Activated T-helper 9 cell treated with anti-CD3 and anti-CD28 coated beads, Interleukin-2, amount 50 U/mL, for 16 hours (primary cell): ENCODE data around the gene TMEM131.

Experiments
- DNase-seq: peaks from one replicate; pipeline ENCODE4 v3.0.0-alpha.2; 2020; ENCODE audit warnings: low read depth

The TMEM131 gene

DNA sequence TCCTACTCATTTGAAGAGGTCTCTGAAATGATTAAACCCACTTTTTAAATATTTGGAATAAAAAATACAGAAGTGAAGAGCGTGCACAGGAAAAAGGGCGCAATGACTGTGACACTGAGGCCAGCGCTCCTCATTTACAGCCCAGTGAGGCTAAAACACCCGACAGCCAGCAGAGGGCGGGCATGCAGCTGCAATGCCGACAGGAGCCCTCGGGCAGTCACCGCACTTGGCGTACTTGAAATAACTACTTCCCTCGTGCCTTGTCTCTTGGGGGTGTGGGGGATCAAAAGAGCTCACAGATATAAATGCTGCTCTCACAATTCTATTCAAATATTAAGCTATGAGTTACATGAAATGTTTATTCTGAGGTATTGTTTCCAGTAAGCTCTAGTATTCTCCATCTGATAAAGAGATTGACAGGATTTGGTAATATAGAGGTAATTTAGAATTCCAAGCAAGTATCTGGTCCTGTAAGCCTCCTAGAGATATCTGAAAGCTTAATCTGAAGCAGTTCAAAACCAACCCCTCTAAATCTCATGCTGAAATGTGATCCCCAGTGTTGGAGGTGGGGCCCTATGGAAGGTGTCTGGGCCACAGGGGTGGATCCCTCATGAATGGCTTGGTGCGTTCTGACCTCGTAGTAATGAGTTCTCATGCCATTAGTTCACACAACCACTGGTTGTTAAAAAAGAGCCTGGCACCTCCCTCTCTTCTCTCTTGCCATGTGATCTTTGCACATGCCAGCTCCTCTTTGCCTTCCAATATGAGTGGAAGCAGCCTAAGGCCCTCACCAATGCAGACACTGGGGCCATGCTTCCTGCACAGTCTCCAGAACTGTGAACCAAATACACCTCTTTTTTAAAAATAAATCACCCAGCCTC is 188.8 kb downstream of the TMEM131 start:
- peak; percentile 62 for DNase-seq

DNA sequence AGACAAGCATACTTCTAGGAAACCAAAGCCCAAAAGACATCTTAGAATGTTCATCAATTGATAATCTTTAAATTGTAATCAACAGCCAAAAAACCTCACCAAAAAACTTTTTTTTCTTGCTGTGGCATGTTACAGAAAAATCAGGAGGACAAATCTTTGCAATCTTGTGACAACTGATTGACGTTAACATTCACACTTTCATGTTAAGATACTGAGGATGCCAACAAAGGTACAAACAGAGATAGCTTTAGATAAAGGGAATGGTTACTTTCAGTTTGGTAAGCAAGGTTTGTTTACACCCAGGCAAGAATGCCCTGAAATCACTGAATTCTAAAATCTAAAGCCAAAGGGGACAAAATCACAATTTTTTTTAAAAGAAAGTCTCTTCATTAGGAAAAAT is 190.0 kb downstream of the TMEM131 start:
- DNase-seq = no peak

DNA sequence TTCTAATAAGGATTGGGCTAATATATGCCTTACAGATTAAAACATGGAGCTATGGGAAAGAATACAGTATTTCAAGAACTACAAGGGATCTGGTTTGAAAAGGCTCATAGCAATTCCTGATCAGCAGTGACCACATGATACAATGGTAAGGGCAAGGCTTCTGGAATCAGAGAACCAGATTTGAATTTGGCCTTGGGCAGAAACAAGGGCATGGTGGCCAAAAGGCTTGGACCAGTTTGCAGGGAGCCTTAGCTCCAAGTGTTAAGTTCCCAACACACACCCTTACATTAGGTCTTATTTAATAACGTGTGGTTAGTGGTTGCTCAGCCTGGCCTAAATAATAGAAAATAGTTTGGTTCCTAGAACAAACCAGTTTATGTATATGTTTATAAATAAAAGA is 194.7 kb downstream of the TMEM131 start:
- DNase-seq = no peak

DNA sequence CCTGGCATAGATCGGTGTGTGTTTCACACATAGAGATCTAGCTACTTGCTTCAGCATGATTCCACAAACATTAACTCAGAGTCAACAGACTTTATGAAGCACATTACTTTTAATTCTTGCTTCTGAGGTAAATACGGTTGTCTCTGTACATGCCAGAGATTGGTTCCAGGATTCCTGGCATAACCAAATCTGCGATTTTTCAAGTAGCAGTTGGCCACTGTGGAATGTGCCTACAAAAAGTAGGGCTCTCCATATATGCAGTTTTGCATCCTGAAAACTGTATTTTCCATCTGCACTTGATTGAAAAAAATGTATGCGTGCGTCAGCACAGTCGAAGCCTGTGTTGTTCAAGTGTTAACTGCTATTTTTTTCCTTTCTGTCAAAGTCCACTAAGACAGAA is 197.3 kb downstream of the TMEM131 start:
- no peak for DNase-seq

DNA sequence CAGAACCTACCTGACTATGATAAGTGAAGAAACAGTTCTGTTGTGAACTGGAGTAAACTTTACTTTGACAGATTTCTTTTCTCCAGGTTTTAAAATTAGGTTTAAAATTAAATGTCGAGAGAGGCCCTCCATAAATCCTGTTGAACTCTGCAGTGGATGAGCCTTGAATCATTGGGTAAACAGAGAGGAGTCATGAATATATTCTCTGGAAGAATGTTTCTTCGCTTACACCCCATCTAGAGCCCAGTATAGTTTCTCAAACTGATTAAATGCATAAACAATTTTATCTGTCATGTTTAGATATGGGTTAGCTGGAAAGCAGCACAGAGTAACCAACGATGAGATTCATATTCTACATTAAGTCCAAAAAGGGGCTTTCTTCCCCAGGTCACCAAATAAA is 198.4 kb downstream of the TMEM131 start:
- no peak for DNase-seq

DNA sequence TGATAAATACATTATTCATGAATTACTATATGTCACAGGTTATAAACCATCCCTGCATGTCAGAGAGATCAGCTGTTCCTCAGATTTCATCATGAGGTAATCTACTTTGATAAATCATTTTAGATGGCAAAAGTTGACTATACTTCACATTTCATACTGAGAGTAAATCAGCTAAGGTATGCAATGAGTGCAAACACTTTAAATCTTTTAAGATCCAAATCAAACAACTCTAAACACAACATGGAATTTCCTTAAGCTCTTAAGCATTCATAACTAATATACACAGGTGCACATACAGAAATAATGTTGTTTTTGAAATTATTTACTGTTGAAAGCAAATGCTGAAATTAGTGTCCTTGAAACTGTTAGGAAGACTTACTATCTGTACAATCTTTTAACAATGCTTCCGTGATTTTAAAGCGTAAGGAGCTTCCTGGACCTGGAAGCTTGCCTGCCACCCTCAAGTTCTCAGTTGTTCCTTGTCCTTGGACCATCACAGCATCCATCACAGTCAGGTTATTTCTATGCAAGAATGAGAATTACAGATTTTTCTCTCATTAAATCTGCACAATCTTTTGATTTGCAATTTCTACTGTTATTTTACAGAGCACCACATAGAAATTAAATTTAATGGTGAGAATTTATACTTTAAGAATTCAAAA is 199.2 kb downstream of the TMEM131 start:
- no peak for DNase-seq

DNA sequence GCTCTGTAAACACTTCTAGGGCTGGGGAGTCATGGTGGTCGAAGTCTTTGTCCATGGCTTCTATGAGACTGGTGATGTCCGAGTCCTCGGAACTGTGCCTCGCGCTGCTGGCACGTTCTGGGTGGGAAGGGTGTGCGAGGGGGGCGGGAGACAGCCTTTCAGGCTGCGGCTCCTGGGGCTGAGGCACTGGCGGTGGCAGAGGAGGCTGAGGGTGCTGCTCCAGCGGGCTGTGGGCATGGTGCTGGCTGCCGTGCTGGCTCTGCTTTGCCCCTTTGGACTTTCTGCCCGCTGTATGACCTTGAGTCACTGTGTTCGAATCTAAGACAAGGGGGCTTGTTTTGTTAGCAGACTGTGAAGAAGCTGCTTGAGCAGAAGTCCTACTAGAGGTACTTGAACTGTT is 203.3 kb downstream of the TMEM131 start:
- DNase-seq = no peak

DNA sequence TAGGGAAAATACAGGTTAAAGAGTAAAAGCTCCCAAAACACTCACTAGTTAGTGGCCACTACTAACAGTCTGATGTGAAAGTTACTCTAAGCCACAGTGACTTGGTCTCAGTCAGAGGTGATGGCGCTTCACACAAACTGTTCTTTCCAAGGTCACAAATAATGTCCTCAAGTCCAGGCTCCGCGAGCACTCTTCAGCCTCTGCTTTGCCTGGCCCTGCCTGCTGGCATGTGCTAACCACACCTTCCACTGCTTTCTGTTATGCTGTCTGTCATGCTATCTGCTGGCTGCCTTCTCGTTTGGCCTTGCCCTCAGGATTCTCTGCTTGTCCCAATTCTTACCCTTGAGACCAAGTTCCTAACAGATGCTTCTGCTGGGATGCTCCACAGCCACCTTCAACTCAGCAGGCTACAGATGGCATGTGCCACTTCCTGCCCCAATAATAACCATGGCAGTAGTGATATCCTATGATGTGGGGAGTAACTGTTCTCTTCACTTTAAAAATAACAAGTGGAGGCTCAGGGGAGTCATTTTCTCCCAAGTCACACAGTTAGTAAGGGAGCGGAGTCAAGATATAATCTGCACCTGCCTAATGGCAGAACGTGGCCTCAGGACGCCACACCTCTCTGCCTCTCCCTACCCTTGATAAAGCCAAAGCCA is 206.6 kb downstream of the TMEM131 start:
- DNase-seq = no peak

DNA sequence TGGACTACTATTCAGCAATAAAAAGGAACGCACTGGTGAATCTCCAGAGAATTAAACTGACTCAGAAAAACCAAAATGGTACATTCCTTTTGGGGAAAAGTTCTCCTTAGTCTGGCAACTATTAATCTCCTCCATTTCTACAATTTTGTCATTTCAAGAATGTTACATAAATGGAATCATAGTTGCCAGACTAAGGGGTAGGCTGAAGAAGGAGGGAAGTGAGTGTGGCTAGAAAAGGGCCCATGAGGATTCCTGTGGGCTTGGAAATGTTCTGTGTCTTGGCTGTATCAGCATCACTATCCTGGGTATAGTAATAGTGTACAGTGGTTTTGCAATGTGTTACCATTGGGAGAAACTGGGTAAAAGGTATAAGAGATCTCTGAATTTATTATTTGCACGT is 209.9 kb downstream of the TMEM131 start:
- DNase-seq = no peak

DNA sequence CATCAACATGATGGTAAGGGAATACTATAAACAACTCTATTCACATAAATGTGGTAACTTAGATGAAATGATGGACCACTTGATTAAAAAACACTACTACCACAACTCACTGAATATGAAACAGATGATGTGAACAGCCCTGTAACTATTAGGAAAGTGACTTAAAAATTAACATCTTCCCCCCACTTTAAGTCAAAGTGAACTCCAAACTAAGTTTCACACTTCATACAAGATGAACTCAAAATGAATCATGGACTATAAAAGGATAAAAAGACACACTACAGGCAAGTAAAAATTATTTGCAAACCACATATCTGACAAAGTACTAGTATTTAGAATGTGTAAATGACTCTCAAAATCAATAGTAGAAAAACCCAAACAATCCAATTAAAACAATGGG is 210.8 kb downstream of the TMEM131 start:
- no peak for DNase-seq

DNA sequence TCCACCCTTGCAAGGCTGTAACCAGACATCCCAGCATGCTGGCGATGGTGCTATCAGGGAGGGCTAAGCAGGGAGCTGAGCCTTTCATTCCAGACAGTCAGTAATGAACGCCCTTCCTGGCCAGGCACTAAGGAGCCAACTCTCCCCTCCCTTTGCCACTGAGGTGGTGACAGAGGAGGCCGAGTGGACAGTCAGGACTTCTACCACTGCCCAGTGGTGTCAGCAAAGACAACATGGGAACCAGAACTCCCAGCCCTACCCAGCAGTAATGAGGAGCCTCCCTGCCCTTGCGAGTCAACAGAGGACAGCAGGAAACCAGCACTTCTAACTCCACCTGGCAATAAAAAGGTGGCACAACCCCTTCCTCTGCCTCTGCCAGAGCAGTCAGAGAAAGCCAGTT is 213.8 kb downstream of the TMEM131 start:
- no peak for DNase-seq

DNA sequence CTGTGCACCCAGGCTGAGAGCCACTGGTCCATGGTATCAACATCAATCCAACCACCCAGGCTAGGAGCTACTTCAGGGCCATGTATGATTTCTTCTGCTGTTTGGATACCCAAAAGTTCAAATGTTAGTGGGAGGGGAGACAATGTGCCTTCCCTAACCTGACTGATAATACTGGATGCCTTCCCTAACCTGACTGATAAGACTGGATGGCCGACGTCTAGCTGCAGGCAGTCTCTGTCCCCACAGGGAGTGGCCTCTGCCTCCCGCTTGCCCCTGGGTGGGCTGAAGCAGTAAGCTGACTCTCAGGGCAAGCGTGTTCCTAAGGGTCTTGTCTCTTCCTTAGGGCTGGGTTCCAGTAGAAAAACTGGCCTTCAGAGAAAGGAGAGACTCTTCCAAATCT is 216.6 kb downstream of the TMEM131 start:
- no peak for DNase-seq

DNA sequence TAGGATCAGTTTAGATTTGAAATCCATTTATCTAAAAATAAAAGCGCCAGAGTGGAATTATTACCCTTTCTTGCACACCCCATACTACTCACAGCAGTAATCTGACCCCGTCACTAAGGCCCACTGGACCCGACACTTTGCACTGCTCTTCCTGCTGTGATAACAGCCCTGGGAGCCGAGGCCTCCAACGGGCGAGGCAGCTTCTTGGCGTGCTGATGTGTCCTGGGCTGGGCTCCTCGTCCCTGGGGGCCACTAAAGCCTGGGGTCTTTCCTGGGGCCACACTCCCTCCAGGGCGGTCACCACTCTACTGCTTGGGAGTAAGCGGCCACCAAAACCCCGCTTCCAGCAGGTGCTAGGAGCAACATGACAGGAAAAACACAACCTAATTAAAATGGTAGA is 220.7 kb downstream of the TMEM131 start:
- no peak for DNase-seq

DNA sequence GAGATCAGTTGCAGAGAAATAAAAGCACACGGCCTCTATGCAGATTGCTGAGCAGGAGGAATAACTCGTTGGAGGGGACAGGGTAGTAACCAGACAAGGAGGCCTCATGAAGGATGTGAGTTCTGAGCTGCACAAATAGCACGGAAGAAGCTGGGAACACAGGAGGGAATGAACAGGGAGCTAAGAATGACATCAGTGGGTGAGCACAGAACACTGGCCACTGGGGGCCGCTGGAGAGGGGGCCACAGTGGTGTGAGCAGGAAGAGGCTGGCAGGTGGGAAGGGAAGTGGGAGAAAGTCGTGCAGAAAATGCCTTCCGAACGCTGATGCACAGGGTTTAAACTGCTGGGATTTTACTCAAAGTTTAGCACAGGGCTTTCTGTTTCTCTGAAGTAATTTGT is 221.3 kb downstream of the TMEM131 start:
- no peak for DNase-seq

DNA sequence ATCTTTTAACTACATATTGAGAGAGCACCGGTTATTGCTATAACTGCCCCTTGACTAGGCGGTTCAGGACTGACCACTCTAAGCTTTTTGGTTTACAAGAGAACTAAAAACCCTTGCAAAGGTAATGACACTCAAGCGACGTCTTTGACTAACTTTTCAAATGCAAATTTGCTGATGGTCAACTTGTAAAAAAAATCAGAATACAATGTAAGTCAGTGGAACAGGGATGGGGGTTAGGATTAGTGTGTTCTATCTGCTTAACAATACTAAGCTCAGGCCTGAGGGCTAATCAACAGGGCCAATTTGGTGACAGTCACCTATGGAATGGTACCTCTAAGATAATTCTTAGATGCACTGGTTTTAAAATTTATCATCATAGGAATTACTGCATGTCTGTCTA is 225.3 kb downstream of the TMEM131 start:
- no peak for DNase-seq

DNA sequence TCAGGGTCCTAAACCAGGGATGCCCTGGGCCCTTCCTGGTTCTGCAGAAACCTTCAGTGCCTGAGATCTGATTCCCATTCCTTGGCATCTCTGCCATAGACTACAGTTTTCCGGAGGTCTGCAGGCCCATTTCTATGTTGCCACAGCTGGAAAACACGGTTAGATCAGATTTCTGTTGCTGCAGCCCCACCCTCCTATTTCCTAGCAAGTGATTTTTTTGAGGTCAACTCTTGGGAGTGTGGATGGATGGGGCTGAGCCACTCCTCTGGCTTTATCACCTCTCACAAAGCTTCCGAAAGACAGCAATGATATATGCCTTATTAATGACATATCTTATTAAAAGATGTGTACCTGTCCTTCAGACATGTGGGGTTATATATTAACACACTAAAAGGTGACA is 226.0 kb downstream of the TMEM131 start:
- DNase-seq = no peak

DNA sequence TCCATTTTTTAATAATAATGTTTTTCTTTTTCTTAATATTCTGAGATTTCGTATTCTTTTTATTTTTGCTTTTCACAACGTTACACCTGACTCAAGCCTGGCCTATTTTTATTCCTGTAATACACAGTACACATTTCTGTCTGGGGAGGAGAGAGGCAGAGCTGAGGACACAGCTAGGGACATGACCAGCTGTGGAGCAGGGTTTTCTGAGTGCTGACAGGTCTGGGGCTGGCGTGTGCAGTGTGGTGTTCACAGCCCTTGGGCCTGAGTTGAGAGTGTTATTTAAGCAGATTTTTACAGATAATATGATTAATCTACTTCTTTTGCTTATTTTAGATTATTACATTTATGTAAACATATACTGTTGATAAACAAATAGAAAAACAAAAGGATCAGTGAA is 226.4 kb downstream of the TMEM131 start:
- DNase-seq = no peak

DNA sequence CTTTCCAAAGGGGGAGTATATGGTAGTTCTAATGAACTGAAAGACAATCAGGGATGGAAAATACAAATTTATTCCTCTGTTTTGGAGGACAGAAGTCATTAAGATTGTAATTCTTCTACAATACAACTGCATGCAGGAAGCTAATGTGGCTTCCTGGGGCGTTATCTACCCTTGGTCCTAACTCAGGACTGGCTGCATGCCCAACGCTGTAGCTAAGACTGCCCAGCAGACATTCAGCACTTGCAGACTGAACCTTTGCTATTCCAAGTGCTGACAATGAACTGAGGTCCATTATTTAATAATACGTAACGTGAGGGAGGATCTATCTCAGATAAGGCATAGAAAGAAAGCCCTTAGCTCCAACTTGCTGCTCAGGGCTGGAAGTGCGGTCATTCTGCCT is 229.2 kb downstream of the TMEM131 start:
- no peak for DNase-seq

DNA sequence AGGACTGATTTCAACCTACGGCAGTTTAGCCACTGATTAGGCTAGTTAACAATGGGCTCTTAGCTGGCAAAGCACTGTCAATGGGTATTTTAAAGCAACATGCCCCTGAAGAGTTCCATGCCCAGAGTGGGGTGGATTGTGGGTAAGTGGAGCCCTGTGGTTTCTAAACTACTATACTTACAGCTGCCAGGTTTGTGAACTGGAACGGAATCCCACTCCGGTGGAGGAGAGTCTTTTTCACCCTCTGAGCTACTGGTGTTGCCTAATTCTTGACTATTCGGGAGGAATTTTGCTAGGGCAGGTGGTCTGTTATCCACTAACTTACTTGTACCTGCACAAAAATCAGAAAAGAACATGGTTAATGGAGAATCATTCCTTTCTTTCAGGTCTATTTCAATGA is 229.8 kb downstream of the TMEM131 start:
- DNase-seq = no peak

DNA sequence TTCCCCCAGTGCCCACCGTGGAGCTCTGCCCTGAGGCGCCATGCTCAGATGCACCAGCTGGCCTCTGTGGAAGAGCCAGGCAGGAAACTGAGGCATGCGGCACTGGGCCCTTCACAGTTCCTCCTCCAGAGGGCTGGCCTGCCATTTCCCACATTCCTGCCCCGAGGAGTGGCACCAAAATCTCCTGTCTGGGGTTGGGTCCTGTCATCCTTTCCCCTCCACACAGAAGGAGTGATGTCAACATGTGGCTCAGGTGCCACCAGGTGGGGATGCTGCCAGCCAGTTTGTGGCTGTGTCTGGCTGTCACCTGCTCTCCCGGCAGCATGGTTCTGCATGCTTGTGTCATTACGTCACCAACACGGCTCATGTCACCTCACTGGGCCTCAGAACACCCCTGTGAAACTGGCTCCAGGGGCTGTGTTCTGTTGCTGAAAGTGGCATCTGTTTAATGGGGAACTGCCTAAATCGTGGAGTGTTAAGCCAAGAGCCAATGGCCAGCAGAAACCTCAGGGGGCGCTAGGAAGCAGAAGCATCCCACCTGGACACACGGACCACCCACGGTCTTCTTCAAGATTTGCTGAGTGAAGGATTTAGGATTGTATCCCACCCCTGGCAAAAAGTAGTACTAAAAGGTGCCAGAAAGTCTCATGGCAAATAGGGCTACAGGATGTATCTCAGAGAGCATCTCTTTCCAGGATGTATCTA is 231.0 kb downstream of the TMEM131 start:
- DNase-seq = no peak

DNA sequence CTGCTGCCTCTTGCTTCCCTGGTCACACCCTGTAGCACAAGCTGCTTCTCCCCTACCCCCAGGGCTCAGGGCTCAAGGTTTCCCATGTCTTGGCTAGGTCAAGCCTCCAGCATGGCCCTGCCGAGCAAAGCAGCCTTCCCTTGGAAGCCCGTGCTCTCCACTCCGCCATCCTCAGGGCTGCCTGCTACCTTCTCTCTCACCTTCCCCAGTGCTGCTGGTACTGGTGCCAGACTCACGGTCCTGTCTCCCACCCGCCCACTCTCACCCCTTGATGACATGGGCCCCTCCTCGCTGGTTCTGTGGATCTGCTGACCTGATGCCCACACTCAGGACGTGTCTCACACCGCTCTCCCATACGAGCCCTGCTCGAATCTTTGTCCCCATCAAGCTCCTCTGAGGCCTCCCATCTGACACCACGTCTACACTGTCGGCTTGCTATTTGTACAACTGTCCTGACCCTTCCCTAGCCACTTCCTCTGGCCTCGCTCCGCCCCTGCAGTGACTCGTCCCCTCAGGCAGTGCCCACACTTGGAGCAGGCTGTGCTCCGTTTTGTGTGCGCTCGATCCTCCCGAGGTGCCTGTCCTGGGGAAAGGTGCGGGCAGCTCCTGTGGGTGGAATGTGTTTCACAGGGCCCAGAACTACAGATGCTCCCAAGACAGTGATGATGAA is 232.4 kb downstream of the TMEM131 start:
- DNase-seq = no peak

DNA sequence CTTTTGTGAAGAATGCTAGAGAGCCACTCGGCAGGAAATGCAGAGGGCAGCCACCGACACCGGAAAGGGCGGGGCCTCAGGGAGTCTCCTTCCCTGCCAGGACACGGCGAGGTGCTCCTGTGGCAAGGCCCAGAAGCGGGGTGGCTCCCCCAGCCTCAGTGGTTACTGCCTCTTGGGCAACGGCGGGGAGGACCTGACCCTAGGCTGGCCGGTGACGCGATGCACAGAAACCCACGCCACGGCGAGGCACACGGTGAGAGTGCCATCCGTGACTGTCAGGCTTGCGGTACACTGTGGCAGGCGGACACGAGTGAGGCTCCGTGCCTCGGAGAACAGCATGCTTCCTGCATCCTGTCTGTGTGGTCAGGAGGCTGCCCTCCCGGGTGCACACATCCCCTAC is 234.6 kb downstream of the TMEM131 start:
- DNase-seq = peak; percentile 33
